GM21717 (cell line): ENCODE results near the gene TRIO.

Source experiments
- ATAC-seq: cut with Tn5 transposase; IDR thresholded peaks from one replicate; pipeline ENCODE4 v1.9.1; 2021; ENCODE audit warnings: mild to moderate bottlenecking, moderate library complexity; ENCODE audit not compliant: unreplicated experiment

TRIO gene

GRCh38 chr5:14281746-14282181 lies 138.6 kb downstream of the TRIO start:
- ATAC-seq, result peak; percentile 39

- no peak for ATAC-seq
These were observed 140.0 kb downstream of the TRIO start for GRCh38 chr5:14283139-14283538.

- ATAC-seq, result no peak
These were observed 141.4 kb downstream of the TRIO start for GRCh38 chr5:14284392-14285148.

GRCh38 chr5:14286007-14286406 lies 142.9 kb downstream of the TRIO start:
- no peak for ATAC-seq

GRCh38 chr5:14286574-14287421 lies 143.7 kb downstream of the TRIO start:
- peak; percentile 85 for ATAC-seq

GRCh38 chr5:14292766-14293658 lies 149.9 kb downstream of the TRIO start:
- no peak for ATAC-seq

GRCh38 chr5:14295610-14296009 lies 152.5 kb downstream of the TRIO start:
- ATAC-seq, result no peak

- ATAC-seq, result no peak
These were observed 153.6 kb downstream of the TRIO start for GRCh38 chr5:14296533-14297331.

GRCh38 chr5:14297697-14298096 lies 154.6 kb downstream of the TRIO start:
- no peak for ATAC-seq

- no peak for ATAC-seq
These were observed 155.1 kb downstream of the TRIO start for GRCh38 chr5:14298126-14298847.

- ATAC-seq, result no peak
These were observed 156.5 kb downstream of the TRIO start for GRCh38 chr5:14299666-14300065.

GRCh38 chr5:14301186-14301585 lies 158.0 kb downstream of the TRIO start:
- no peak for ATAC-seq

- no peak for ATAC-seq
These were observed 159.2 kb downstream of the TRIO start for GRCh38 chr5:14302330-14302729.

- ATAC-seq, result no peak
These were observed 161.9 kb downstream of the TRIO start for GRCh38 chr5:14305045-14305444.

GRCh38 chr5:14306329-14306815 lies 163.2 kb downstream of the TRIO start:
- no peak for ATAC-seq

- ATAC-seq, result no peak
These were observed 165.4 kb downstream of the TRIO start for GRCh38 chr5:14308384-14309154.

- no peak for ATAC-seq
These were observed 166.1 kb downstream of the TRIO start for GRCh38 chr5:14309199-14309598.

GRCh38 chr5:14309878-14310531 lies 166.9 kb downstream of the TRIO start:
- no peak for ATAC-seq
